Aortic smooth muscle cell (primary cell): ENCODE measurements around the gene IL21R. TPM values are rescaled to one million over a fixed set of nuclear protein-coding genes. Genes with fewer than 3 reads are reported as not detected.

Experiments used
- total RNA-seq: library from RNA; depleted of rRNA; stranded (reverse); fragments of >200 nt; gene quantifications from 2 replicates; pipeline ENCODE4 v1.2.3, GENCODE V29; 2014

Gene IL21R
- 0.79 and 1.9 TPM in 2 replicates for total RNA-seq

GRCh38 chr16:27401768-27402568 lies at the start of gene IL21R:
IL21R (plus strand) TSS chr16:27402174; CDS start chr16:27430072, 27,898 bp downstream.

Other genes starting within 250 kb of the IL21R start
- gene KDM8, start 198.6 kb upstream of the IL21R start, total RNA-seq, result 1.8 and 2.8 TPM in 2 replicates
- 119 and 145 TPM in 2 replicates for gene NSMCE1, start 133.4 kb upstream of the IL21R start, total RNA-seq
- gene IL4R, start 88.2 kb upstream of the IL21R start, total RNA-seq, result 21.3 and 24.7 TPM in 2 replicates
- gene GTF3C1, start 147.7 kb downstream of the IL21R start, total RNA-seq, result 73.1 and 90.4 TPM in 2 replicates
- gene KATNIP, start 148.0 kb downstream of the IL21R start, total RNA-seq, result 26.4 and 26.7 TPM in 2 replicates